GM15510 (cell line): ENCODE data around the gene SDK2.

ENCODE experiments used
- POLR2A ChIP-seq: IDR thresholded peaks from 3 replicates; pipeline ENCODE4 v1.6.1; 2011; ENCODE audit warnings: borderline replicate concordance; ENCODE audit not compliant: insufficient read length; ENCODE audit errors: extremely low read depth

Gene SDK2

GRCh38 chr17:73308017-73308823 lies 336.0 kb downstream of the SDK2 start:
- no peak for TF ChIP-seq POLR2A

- TF ChIP-seq POLR2A = no peak
These were observed 337.1 kb downstream of the SDK2 start for GRCh38 chr17:73307130-73307529.

DNA sequence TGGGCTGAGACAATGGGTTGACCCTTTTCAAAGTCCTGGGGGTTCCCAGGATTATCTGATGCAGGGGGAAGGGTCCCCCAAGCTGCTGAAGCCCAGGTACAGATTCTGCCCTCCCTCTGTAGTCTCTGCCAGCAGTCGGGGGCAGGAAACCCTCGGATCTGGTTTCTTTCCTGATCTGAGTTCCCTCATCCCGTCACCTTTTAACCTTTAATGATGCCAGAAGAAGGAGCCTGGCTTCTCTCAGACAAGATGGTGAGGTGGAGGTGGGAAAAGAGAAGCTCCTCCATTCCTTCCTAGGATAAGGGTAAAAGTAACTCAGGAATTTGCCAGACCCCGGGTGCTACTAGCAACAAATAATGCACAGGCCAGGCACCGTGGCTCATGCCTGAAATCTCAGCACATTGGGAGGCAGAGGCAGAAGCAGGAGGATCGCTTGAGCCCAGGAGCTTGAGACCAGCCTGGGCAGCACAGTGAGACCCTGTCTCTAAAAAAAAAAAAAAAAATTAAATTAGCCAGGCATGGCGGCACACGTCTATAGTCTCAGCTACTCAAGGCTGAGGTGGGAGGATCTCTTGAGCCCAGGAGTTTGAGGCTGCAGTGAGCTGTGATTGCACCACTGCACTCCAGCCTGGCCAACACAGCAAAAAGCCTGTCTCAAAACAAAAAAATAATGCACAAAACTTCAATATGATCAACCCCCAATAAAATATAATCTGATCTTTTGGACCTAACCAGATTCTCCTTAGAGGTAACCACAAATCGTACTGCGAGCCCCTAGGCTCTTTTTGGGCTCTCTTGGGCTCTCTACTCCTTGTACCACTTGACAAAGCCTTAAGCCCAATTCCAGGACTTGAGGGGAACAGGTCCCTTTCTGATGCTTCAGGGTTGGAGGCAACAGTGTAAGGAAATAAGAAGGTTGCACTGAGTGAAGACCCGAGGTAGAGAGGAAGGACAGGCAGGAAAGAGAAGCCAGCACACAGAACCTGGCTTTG lies 338.1 kb downstream of the SDK2 start:
- TF ChIP-seq POLR2A = no peak

DNA sequence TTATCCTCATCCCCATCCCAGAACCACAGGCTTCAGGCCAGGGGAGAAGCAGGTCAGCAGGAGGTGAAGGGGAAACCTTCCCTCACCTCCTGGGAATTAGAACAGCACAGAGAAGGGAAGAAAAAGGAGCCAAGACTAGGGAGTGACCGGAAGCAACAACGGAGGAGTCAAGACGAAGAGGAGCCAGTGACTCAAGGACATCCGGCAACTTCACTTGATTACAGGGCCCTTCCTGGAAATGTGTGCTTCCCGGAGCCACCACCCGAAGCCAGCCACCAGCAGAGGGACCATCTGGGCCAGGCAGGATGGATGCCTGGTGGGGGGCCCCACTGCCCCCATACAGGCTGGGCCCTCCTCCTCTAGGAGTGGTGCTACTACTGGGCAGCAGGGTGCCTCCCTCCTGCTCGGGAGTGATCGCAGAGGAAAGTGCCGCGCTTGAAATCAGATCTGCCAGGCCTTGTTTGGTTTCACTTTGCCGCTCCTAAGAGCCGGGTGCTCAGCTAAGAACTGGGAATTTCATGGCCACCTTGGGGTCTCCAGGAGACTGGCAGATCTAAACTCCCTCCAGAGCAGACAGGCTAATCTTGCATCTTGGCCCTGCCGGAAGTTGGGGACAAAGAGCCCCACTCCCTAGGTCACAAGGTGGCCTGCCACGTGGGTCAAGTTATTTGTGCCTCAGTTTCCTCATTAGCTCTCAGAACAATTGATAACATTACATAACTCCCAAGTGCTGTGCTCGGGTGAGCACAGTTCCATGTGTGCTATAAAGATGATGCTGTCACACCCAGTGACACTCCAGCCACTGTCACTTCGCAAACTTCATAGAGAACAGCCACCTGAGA lies 339.1 kb downstream of the SDK2 start:
- TF ChIP-seq POLR2A = no peak

DNA sequence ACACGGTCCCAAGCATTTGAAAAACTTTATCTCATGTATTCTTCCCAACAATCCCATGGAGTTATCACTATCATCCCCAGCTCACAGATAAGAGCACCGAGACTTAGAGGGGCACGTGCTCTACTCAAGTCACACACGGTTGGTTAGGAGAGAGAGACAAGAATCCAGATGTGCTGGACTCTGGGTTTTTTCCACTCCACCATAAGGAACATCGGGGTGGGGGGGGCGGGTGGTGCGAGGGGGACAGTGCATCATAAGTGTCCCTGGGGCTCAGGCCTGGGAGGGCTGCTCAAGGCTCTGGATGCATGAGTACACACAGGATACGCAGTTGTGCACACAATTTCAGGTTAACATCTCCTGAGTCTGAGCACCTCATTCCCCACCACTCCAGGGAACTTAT lies 339.8 kb downstream of the SDK2 start:
- TF ChIP-seq POLR2A = no peak

DNA sequence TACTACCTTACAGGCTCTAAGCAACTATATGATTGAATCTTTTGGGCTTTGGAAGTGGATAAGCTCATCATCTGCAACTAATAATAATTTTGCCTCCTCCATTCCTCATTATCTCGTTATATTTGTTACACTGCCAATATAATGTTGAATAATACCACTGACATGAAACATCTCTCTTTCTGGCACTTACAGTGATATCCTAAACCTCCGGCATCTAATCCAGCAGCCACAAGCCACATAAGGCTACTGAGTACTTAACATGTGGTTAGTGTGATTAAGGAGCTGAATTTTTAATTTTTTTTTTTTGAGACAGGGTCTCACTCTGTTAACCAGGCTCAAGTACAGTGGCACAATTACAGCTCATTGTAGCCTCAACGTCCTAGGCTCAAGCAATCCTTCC lies 342.1 kb downstream of the SDK2 start:
- no peak for TF ChIP-seq POLR2A

DNA sequence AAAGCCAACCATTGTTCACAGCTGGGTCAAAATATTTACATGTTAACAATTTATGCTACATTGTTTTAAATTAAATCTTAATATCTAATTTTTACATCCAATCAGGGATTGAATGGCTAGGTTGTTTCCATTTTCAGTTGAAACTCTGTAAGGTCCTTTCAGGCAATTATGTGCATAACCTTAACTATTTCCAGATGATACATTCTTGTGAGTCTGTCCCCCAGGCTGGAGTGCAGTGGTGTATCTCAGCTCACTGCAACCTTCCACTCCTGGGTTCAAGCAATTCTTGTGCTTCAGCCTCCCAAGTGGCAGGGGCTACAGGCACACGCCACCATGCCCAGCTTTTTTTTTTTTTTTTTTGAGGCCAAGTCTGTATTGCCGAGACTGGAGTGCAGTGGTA lies 342.9 kb downstream of the SDK2 start:
- no peak for TF ChIP-seq POLR2A

GRCh38 chr17:73300392-73300791 lies 343.9 kb downstream of the SDK2 start:
- TF ChIP-seq POLR2A = no peak

DNA sequence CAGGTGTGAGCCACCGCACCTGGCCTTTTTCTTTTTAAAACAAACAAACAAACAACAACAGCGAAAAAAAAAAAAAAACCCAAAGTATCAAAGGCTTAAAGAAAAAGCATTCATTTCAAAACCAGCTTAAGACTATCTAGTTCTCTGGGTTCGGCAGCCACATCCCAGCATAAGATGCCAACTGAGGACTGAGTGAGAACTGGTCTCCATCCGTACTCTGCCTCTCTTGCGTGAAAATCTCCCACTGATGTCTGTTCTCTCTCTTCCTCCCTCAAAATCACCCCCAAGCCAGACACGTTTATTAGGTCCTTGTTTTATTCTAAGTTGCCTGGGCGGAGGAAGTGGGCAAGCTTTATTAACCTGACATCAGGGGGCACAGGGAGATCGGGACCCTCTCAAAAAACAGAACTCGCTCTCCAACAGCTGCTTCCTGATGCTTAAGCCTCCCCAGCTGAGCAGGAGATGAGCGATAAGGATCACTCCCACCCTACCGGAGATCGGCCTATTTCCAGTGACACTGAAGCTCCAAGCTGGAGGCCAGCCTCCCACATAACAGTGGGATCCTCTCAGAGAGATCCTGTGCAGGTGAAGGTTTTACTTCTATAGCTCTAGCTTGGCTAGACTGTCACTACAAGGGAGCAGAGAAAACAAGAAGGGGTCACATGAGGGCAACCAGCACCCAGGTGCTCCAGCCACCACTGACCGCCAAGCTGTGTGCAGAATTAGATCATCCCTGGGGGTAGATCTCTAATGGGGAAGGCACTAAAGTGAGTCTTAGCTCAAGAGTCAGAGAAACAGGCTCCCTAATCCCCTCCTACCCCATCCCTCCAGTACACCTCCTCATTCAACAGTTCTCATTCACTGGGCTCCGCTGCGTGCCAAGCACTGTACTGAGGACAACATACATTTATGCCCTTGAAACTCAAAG lies 346.0 kb downstream of the SDK2 start:
- TF ChIP-seq POLR2A = no peak

DNA sequence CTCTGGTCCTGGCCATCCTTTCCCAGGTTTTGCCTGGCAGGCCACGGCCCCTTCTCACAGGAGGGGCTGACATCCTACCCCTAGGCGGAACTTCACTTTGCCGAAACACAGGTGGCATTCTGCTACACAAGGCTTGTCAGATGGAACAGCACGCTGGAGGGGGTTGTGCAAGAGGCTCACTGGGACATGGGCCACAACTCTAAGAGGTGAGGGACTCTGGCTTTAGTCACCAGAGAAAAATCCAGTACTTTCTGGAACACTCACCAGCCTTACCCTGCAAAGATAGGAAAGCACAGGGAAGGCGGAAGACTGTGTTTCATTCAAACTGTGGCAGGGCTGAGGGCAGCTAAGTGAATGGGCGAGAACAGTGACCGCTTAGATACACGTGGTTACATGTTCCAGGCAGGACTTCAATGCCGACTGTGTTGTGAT lies 350.7 kb downstream of the SDK2 start:
- no peak for TF ChIP-seq POLR2A

- TF ChIP-seq POLR2A = no peak
These were observed 351.2 kb downstream of the SDK2 start for GRCh38 chr17:73293031-73293430.

GRCh38 chr17:73292031-73292531 lies 352.2 kb downstream of the SDK2 start:
- TF ChIP-seq POLR2A = no peak

- TF ChIP-seq POLR2A = peak; percentile 30
These were observed 352.9 kb downstream of the SDK2 start for GRCh38 chr17:73291260-73291801.
